KOPT-K1 (cell line): ENCODE data around the gene LTBP2.

Experiments
- H3K27ac ChIP-seq: fragments of 200-600 bp; sonication (generic); 2 replicates; pipeline ENCODE4 v1.5.1; 2016; ENCODE audit warnings: antibody characterized with exemption, mild to moderate bottlenecking, low read depth, low read length; ENCODE audit not compliant: poor library complexity, severe bottlenecking
- H3K36me3 ChIP-seq: fragments of 200-600 bp; sonication (generic); 2 replicates; pipeline ENCODE4 v1.5.1; 2017; ENCODE audit warnings: antibody characterized with exemption, mild to moderate bottlenecking, low read length, moderate library complexity; ENCODE audit not compliant: insufficient read depth
- H3K9me3 ChIP-seq: fragments of 200-600 bp; sonication (generic); 2 replicates; pipeline ENCODE4 v1.5.1; 2017; ENCODE audit warnings: antibody characterized with exemption, low read length, mild to moderate bottlenecking; ENCODE audit not compliant: insufficient read depth, poor library complexity, severe bottlenecking

The LTBP2 gene

DNA sequence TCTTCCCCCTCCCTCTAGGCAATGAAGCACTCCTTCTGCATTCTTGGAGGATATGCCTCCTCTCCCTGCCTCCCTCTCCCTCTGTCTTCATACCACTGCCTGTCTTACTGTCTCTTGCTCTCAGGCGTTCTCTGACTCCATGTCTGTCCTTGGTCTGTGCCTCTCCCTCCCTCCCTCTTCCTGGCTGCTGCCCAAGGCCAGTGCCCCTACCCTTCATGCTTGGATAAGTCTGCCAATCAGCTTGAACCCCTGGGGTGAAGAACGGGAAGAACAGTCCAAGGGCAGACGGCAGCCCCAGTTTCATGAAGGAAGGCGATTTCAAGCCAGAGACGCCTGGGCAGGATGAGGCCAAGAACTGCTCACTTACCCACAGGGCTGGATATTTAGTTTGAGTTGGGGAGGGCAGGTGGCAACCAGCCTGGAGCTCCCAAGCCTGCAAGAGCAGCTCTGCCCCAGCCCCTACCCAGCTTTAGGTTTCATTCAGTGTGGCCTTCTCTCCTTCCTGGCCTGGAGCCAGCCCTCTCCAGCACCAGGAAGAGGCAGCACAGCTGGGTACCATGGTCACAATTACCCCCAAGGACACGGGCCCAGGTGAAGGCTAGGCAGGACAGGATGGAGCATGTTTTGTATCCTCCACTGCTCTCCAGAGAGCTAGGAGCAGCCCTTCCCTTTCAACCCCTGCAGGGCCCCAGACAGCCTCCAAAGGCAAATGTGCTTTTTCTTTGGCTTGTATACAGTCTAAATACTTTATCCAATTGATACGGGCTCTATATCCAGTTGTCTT, 35.8 kb upstream of the LTBP2 start:
- Histone ChIP-seq H3K9me3 (no peaks in the 10 kb centered on the region), H3K36me3 (no peaks in the 10 kb centered on the region), H3K27ac (no peak overlapping the region)

DNA sequence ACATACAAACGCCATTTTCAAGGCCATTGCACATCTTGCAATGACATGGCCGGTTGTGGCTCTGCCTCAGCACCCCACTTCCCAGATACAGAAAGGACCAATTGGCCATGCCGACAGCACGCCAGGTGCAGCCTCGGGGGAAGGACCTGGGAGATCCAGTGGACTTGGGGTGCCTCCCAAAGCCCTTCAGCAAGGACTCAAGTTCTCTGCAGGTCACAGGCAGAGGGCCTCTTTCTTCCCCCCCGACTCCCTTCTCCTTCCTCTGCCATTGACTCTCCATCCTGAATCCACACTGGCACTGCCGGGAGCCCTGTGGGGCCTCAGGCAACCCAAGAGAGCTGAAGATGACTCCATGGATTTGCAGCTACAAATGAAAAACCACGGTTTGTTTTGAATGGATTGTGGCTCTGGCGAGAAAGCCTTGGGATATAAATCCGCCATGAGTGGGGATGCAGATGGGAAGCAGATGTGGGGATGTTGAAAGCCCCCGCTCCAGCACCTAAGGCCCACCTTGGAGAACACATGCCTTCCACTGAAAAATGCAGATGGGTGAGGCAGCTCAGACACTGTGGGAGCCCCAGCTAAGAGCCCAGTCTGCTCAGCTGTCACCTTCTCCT, 35.1 kb upstream of the LTBP2 start:
- no peak overlapping the region for H3K27ac ChIP-seq
- no peaks in the 10 kb centered on the region for H3K9me3 ChIP-seq
- no peaks in the 10 kb centered on the region for H3K36me3 ChIP-seq

DNA sequence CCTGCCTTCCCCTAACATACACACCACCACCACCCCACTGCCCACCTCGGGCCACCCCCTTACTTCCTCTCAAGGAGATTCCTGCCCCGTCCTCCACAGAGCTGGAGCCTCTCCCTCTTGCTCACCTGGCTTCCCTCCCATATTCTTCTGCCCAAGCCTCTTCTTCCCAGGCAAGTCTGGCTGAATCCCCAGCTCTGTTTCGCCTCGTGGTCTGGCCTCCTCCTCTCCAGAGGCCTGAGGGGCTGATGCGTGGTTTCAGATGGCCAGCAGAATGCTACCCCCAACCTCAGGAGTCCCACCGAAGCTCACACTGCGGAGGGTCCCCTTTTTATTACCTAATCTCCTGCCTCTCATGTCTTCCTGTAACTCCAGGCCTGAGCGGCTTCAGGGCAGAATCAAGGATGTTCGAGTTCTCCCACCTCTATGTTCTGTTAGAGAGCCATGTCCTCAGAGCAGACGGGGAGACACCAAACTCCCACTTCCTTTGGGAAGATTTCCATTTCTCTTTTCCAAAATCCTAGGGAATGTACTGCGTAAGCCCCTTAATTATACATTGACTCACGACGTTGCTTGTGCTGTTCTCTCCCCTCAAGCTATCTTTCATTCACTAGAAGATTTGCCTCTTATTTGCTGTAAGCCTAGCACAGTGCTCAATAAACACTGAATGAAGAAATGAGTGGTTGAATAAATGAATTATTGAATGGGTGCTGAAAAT, 33.9 kb upstream of the LTBP2 start:
- Histone ChIP-seq H3K27ac (no peak overlapping the region), H3K9me3 (no peaks in the 10 kb centered on the region), H3K36me3 (no peaks in the 10 kb centered on the region)

DNA sequence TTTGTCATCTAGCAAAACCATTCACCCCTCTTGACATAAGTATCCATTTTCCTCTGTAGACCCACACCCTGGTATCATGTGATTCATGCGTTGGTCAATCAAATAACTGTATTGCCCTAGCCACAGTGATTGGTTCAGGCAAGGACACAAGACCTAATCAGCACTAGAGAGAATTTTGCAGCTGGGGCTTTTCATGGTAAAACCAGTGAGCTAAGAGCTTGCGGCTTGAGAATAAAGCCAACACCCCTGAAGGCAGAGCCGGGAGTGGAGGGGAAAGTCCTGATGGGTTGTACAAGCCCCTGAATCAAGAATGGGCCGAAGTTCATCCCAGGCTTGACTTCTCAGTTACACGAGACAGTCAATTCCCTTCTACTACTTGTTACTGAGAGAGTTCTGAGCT, 33.2 kb upstream of the LTBP2 start:
- no peaks in the 10 kb centered on the region for H3K36me3 ChIP-seq
- no peaks in the 10 kb centered on the region for H3K9me3 ChIP-seq
- no peak overlapping the region for H3K27ac ChIP-seq

DNA sequence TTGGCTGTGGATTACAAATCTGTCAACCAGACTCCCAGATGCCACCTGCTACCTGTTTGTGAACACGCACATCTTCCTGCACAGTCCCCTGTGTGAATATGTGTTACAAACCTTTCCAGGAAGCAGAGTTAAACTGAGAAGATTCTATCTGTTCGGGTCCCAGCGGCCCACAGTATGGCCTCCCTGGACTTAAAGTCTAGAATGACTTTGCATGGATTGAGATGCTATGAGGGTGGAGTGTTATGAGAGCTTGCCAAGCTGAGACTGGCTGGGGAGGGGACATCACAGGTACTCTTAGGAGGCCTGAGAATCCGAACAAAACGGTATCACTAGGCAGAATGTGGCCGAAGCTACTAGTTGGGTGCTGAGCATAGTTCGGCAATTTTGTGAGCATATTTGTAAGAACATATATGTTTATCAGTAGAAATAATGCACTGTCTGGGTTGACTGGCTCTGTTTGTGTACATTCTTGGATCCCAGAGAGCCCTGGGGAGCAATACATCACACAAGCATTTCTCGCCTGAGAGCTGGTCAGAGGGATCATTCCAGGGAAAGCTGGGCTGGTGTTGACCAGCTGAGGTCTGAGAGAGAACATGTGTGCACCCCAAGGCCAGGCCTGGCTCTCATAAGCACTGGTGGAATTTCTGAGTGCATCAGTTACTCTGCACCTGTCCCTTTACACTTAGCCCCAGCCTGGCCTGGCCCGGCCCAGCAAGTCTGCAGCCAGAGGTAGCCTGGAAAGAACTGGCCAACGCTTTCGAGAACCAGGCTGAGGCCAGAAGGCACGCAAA, 29.8 kb upstream of the LTBP2 start:
- no peak overlapping the region for H3K27ac ChIP-seq
- H3K36me3 ChIP-seq = no peaks in the 10 kb centered on the region
- no peaks in the 10 kb centered on the region for H3K9me3 ChIP-seq

DNA sequence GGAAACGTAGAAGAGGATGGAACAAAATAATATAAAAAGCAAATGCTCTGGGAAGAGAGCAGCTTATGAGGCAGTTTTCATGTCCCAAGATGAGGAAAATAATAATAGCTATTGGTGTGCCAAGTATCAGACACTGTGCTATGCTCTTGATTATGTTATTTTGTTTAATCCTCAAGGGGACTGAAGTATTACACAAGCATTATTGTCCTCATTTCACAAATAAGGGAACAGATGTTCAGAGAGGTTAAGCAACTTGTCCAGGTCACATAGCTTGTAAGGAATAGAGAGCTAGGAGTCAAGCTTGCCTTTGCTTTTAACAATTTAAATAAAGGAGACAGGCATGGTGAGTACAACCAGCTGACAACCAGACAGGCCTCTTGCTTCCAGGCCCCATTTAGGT, 26.9 kb upstream of the LTBP2 start:
- Histone ChIP-seq H3K27ac (no peak overlapping the region), H3K9me3 (no peaks in the 10 kb centered on the region), H3K36me3 (no peaks in the 10 kb centered on the region)

DNA sequence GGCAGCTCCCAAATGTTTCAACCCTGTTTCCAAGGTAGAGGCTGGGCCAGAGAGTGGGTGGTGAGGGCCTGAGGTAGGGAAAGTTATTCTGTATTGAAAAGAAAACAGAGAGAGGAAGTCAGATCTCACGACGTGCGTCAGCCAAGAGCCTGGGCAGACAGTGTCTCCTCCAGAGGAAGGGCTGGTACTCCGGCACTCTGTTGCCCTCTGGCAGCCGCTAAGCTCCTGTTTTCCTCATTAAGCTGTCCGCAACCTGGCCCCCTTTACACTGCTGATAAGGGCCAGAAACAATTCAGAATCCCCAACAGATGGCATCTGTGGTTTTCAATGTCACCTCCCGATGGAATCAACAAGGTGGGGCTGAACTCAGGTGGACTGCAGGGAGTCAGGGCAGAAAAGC, 26.0 kb upstream of the LTBP2 start:
- Histone ChIP-seq H3K9me3 (no peaks in the 10 kb centered on the region), H3K36me3 (no peaks in the 10 kb centered on the region), H3K27ac (no peak overlapping the region)

DNA sequence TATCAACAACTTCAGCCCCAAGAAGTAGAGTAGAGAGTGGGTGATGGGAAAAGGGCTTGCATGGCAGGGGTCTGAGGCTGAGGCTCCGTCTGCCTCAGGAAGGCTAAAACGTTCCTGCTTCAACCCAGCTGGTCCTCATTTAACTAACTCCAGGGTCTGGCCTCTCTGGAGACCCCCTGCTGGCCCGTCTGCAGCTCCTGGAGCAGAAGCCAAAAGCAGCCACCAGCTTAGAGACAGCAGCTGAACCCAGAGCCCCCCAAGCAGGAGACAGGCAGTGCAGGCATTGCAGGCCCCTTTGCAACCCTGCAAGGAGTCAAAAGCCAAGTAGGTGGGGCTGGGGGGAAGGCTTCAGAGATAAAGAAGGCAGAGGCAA, 25.1 kb upstream of the LTBP2 start:
- Histone ChIP-seq H3K27ac (no peak overlapping the region), H3K36me3 (no peaks in the 10 kb centered on the region), H3K9me3 (no peaks in the 10 kb centered on the region)

DNA sequence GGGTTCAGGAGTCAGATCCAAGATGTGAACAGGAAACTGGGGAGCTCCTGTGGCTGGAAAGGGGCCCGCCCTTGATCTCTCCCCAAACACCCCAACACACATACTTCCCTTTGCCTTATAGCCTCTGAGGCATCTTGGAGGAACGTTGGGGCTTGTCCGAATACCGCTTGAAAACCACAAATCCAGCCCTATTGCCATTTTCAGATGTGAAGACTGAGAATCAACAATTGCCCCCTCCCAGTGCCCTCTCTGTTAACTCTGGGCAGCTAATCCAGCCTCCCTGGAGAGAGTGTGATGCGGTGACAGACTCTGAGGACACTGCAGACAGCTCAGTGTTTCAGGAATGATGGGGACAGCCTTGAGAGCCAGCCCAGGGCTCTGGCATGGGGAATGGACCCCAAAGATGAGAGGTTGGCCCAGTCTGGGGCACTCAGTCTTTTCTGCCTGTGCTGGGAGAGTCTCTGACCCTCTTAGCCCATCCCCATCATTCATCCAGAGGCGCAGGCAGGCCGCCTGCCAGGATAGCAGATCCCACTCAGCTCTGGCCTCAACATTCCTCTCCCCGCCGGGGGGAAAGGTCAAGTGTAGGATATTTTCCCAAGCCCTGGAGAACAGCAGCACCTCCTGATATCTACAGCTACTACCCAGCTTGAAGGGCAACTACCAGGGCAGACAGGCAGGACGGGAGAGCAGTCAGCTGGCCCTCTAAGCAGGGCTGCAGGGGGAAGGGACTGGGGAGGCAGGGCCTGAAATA, 24.6 kb upstream of the LTBP2 start:
- H3K36me3 ChIP-seq = no peaks in the 10 kb centered on the region
- H3K9me3 ChIP-seq = no peaks in the 10 kb centered on the region
- H3K27ac ChIP-seq = no peak overlapping the region

DNA sequence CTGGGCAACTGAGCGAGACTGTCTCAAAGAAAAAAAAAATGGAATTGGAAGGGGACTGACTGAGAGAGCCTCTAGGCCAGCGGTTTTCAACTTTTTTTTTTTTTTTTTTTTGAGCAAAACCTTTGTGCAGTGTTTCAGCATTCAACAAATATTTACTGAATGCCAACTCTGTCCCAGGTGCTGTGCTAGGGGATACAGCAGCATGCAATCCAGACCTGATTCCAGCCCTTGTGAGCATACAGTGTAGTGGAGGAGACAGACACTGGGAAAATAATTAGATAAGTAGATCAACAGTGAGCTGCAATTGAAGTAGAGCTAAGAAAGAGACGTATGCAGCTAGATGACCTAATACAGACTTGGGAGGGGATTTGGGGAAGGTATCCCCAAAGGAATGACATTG, 23.8 kb upstream of the LTBP2 start:
- no peak overlapping the region for H3K27ac ChIP-seq

DNA sequence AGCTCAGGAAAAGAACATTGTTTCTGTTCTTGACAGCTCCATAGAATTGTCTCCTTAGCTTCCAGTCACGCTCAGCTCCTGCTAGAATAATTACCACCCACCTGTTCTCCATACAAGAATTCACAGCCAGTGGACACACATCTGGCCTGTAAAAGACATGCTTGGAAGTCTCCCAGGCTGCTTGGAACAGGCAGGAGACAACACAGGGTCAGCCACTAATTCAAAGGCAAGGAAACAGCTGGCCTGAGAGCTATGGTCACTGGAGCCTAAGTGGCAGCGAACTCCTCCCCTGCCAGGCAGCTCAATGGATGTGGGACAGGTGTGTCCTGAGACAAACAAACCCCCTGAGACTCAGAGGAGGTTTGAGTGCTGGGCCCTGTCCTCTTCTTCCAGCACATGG, 22.9 kb upstream of the LTBP2 start:
- H3K27ac ChIP-seq = no peak overlapping the region
- H3K36me3 ChIP-seq = no peaks in the 10 kb centered on the region
- no peaks in the 10 kb centered on the region for H3K9me3 ChIP-seq

More for the DNA sequence above, 23.8 kb upstream of the LTBP2 start:
- Histone ChIP-seq H3K36me3 (no peaks in the 10 kb centered on the region), H3K9me3 (no peaks in the 10 kb centered on the region)

DNA sequence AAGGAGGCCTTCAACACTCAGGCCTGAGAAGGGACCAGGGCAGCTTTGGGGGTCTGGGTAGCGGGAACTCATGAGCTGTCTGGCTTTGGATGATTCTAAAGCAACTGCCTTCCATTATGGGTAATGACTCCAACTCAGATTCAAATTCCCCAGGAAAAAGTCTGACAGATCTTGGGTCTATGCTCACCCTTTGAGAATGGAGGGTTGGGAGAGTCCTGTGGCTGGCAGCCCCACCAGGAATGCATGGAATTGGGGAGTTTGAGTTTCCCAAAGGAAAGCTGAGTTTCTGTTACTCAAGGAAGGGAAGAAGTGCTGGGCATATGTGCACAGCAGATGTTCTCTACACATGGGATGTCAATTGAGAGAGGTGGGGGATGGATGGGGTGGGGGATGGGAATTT, 22.4 kb upstream of the LTBP2 start:
- no peaks in the 10 kb centered on the region for H3K9me3 ChIP-seq

DNA sequence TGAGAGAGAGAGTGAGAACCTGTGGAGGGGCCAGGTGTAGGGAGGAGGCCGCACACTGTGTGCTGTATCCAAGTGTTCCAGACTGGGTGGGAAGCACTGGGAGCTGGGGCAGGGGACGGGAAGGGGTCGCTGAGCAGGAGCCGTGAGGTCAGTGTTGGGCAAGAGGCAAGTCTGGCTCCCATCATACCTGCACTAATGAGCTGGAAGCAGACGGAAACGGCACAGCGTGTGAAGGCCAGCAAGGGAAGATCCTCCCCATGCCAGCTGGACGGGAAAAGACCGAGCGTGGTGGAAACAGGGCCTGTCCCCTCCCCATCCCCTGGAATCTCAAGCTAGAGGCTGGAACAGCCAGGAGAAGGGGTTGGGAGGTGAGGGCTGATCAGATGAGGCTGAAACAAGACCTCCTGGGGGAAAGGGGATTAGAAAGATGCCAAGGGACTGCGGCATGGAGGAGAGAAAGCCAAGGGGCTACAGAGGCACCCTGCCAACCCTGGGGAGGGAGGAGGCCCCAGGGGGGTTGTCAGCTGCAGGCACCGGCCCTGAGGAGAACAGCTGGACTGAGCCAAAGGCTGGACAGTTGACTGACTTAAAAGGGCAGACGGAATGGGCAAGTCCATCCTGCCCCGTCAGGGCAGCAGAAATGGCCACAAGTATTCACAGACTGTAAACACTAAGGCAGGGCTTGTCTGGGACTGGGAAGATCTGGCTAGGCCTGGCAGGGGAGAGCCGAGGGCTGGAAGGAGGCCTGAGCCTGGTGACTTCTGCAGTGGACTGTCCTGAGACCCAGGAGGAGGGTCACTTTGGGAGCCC, 19.0 kb upstream of the LTBP2 start:
- no peaks in the 10 kb centered on the region for H3K9me3 ChIP-seq
- H3K27ac ChIP-seq = no peak overlapping the region
- no peaks in the 10 kb centered on the region for H3K36me3 ChIP-seq

More for the DNA sequence above, 22.4 kb upstream of the LTBP2 start:
- Histone ChIP-seq H3K27ac (no peak overlapping the region), H3K36me3 (no peaks in the 10 kb centered on the region)

DNA sequence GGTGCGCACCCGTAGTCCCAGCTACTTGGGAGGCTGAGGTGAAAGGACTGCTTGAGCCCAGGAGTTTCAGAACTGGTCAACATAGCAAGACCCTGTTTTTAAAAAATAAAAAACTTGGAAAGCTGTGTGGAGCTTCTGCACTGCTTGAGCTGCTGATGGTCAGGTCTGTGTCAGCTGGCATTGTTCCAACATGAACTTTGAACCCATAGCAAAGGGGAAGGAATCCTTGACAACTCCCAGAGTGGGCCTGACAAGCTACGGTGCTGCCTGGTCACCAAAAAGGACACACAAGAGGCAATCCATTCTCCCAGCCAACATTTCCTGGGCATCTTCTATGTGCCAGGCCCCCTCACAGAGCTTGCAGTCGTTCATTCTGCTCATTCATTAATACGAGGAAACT, 16.4 kb upstream of the LTBP2 start:
- Histone ChIP-seq H3K27ac (no peak overlapping the region), H3K36me3 (no peaks in the 10 kb centered on the region), H3K9me3 (no peaks in the 10 kb centered on the region)
